H9 (cell line): ENCODE measurements around the gene PPP1R9A. TPM values are rescaled to one million over a fixed set of nuclear protein-coding genes. Genes with fewer than 3 reads are reported as not detected.

Experiments
- DNase-seq: peaks from one replicate; pipeline ENCODE4 v3.0.0-alpha.2; 2017
- H2AFZ ChIP-seq: one replicate; pipeline ENCODE4 v1.6.1; 2013; ENCODE audit warnings: mild to moderate bottlenecking, low read length, control low read depth, moderate library complexity
- H2AK5ac ChIP-seq: 2 replicates; pipeline ENCODE4 v1.6.1; 2013; ENCODE audit warnings: low read length, control low read depth, mixed read lengths; ENCODE audit not compliant: insufficient read length
- H2BK120ac ChIP-seq: one replicate; pipeline ENCODE4 v1.6.1; 2013; ENCODE audit warnings: low read depth, mild to moderate bottlenecking, low read length, control low read depth, inconsistent platforms; ENCODE audit not compliant: poor library complexity, severe bottlenecking
- H2BK12ac ChIP-seq: 2 replicates; pipeline ENCODE4 v1.6.1; 2013; ENCODE audit warnings: low read length, control low read depth, mixed read lengths, low read depth; ENCODE audit not compliant: insufficient read length
- H2BK15ac ChIP-seq: 2 replicates; pipeline ENCODE4 v1.6.1; 2013; ENCODE audit warnings: low read depth, low read length, control low read depth
- H2BK20ac ChIP-seq: one replicate; pipeline ENCODE4 v1.6.1; 2013; ENCODE audit warnings: low read depth, mild to moderate bottlenecking, low read length, control low read depth, inconsistent platforms; ENCODE audit not compliant: poor library complexity, severe bottlenecking
- H2BK5ac ChIP-seq: 2 replicates; pipeline ENCODE4 v1.6.1; 2013; ENCODE audit warnings: low read length, control low read depth, mixed read lengths; ENCODE audit not compliant: insufficient read length
- H3K14ac ChIP-seq: 2 replicates; pipeline ENCODE4 v1.6.1; 2013; ENCODE audit warnings: low read length, control low read depth; ENCODE audit not compliant: insufficient read depth
- H3K18ac ChIP-seq: 2 replicates; pipeline ENCODE4 v1.6.1; 2013; ENCODE audit warnings: low read depth, mild to moderate bottlenecking, mixed read lengths, low read length, control low read depth; ENCODE audit not compliant: insufficient read length
- H3K23ac ChIP-seq: 2 replicates; pipeline ENCODE4 v1.6.1; 2013; ENCODE audit warnings: low read length, control low read depth, mixed read lengths, low read depth; ENCODE audit not compliant: insufficient read length
- H3K23me2 ChIP-seq: 2 replicates; pipeline ENCODE4 v1.6.1; 2013; ENCODE audit warnings: low read depth, mild to moderate bottlenecking, mixed read lengths, low read length, control low read depth; ENCODE audit not compliant: insufficient read length, poor library complexity, severe bottlenecking
- H3K27ac ChIP-seq: 2 replicates; pipeline ENCODE4 v1.5.1; 2013; ENCODE audit warnings: low read length, control low read depth, mixed read lengths, low read depth; ENCODE audit not compliant: insufficient read length
- H3K27me3 ChIP-seq: 2 replicates; pipeline ENCODE4 v1.6.1; 2013; ENCODE audit warnings: low read length, control low read depth, inconsistent platforms; ENCODE audit not compliant: insufficient read depth
- H3K4ac ChIP-seq: 2 replicates; pipeline ENCODE4 v1.6.1; 2013; ENCODE audit warnings: low read depth, mild to moderate bottlenecking, control low read depth, inconsistent platforms, low read length, moderate library complexity
- H3K4me1 ChIP-seq: 2 replicates; pipeline ENCODE4 v1.6.1; 2013; ENCODE audit warnings: low read length, control low read depth, inconsistent platforms; ENCODE audit not compliant: insufficient read depth
- H3K4me2 ChIP-seq: 2 replicates; pipeline ENCODE4 v1.6.1; 2013; ENCODE audit warnings: low read length, control low read depth, mixed read lengths; ENCODE audit not compliant: insufficient read length, insufficient read depth
- H3K56ac ChIP-seq: 2 replicates; pipeline ENCODE4 v1.6.1; 2013; ENCODE audit warnings: low read depth, mild to moderate bottlenecking, mixed read lengths, low read length, control low read depth; ENCODE audit not compliant: insufficient read length
- H3K79me1 ChIP-seq: 2 replicates; pipeline ENCODE4 v1.6.1; 2013; ENCODE audit warnings: low read depth, mild to moderate bottlenecking, moderate library complexity, low read length, control low read depth, inconsistent platforms; ENCODE audit not compliant: insufficient read depth, poor library complexity, severe bottlenecking
- H3K79me2 ChIP-seq: 2 replicates; pipeline ENCODE4 v1.6.1; 2013; ENCODE audit warnings: low read length, control low read depth, inconsistent platforms; ENCODE audit not compliant: insufficient read depth
- H3K9ac ChIP-seq: 2 replicates; pipeline ENCODE4 v1.6.1; 2013; ENCODE audit warnings: low read length, control low read depth, mixed read lengths; ENCODE audit not compliant: insufficient read length; ENCODE audit errors: extremely low read depth
- H3K9me3 ChIP-seq: one replicate; pipeline ENCODE4 v1.6.1; 2013; ENCODE audit warnings: low read depth, low read length, inconsistent platforms; ENCODE audit not compliant: control insufficient read depth
- H3T11ph ChIP-seq: one replicate; pipeline ENCODE4 v1.6.1; 2013; ENCODE audit warnings: mild to moderate bottlenecking, low read length, control low read depth, inconsistent platforms
- H4K20me1 ChIP-seq: one replicate; pipeline ENCODE4 v1.6.1; 2013; ENCODE audit not compliant: control insufficient read depth, insufficient read length, insufficient read depth
- H4K5ac ChIP-seq: 2 replicates; pipeline ENCODE4 v1.6.1; 2013; ENCODE audit warnings: low read depth, mild to moderate bottlenecking, mixed read lengths, low read length, control low read depth; ENCODE audit not compliant: insufficient read length
- H4K8ac ChIP-seq: replicated peaks from 2 replicates; pipeline ENCODE4 v1.6.1; 2013; ENCODE audit warnings: low read length, control low read depth, mixed read lengths, low read depth; ENCODE audit not compliant: insufficient read length
- H4K91ac ChIP-seq: 2 replicates; pipeline ENCODE4 v1.6.1; 2013; ENCODE audit warnings: low read depth, mild to moderate bottlenecking, moderate library complexity, mixed read lengths, low read length, control low read depth; ENCODE audit not compliant: insufficient read length
- H3K27ac Mint-ChIP-seq, 3 experiments: 2 replicates in 2 of 3; 3 replicates in 1 of 3; pipeline ENCODE4 v1.8.0; 2020 to 2021; ENCODE audit warnings: mixed read lengths in 3 of 3, mild to moderate bottlenecking in 1 of 3, moderate library complexity in 1 of 3
- H3K27me3 Mint-ChIP-seq: 2 replicates; pipeline ENCODE4 v1.8.0; 2021; ENCODE audit warnings: low read depth, mild to moderate bottlenecking, moderate library complexity, mixed read lengths
- H3K36me3 Mint-ChIP-seq, 3 experiments: 2 replicates in 2 of 3; 3 replicates in 1 of 3; pipeline ENCODE4 v1.8.0; 2020 to 2021; ENCODE audit warnings: low read depth in 3 of 3, mixed read lengths in 3 of 3; ENCODE audit not compliant: insufficient read depth in 1 of 3
- H3K4me1 Mint-ChIP-seq, 2 experiments: 2 replicates each; pipeline ENCODE4 v1.8.0; 2020; ENCODE audit warnings: mixed read lengths in 2 of 2
- H3K4me3 Mint-ChIP-seq, 2 experiments: 2 replicates in 1 of 2; 3 replicates in 1 of 2; pipeline ENCODE4 v1.8.0; 2020 to 2021; ENCODE audit warnings: mild to moderate bottlenecking in 2 of 2, mixed read lengths in 2 of 2, moderate library complexity in 1 of 2
- H3K9me3 Mint-ChIP-seq, 2 experiments: 2 replicates in 1 of 2; 3 replicates in 1 of 2; pipeline ENCODE4 v1.8.0; 2020; ENCODE audit warnings: mild to moderate bottlenecking in 2 of 2, mixed read lengths in 2 of 2, moderate library complexity in 1 of 2
- CTCF ChIP-seq: fragments of 200-600 bp; sonication (generic); conservative IDR thresholded peaks from 3 replicates; pipeline ENCODE4 v1.8.0; 2021; ENCODE audit warnings: antibody characterized with exemption, mild to moderate bottlenecking
- WGBS: extraction: QIAGEN DNeasy Blood & Tissue Kit; methylation state at CpG from one replicate; pipeline ENCODE4 v1.1.7; 2013; ENCODE audit warnings: missing lambda C conversion rate, low lambda C conversion rate, mixed read lengths; ENCODE audit not compliant: insufficient read length; ENCODE audit errors: extremely low coverage; 5-methylcytosine and 5-hydroxymethylcytosine counted together
- total RNA-seq: library from RNA; stranded (reverse); gene quantifications from 2 replicates; pipeline ENCODE4 v1.2.1, GENCODE V29; 2021

PPP1R9A gene
- total RNA-seq, 1 experiment from 2014 or later, result 17.0 TPM

DNA sequence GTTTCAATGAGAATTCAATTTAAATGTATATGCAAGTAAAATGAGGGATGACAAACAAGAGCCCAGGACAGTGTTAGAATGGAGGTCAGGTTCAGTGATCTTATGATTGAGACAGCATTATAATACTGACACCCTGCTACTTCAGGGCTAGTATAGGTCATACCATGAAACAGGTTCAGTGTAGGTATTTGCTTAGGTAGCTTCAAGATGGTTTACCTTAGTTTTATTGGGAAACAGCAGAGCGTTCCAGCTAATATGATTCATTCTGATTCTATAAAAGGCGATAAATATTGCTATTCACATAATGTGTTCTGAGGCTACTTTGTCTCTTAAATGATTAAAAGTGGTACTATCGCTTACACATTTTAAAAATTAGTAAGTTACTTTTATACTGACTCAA lies 203.3 kb downstream of the PPP1R9A start:
- Histone ChIP-seq H3K27ac (no peak overlapping the region), H2BK15ac (no peak overlapping the region), H2BK12ac (no peak overlapping the region), H4K91ac (no peak overlapping the region), H3K14ac (no peak overlapping the region), H3K9me3 (no peaks in the 10 kb centered on the region), H3K23me2 (no peaks in the 10 kb centered on the region), H4K8ac (no peak overlapping the region), H2AK5ac (no peak overlapping the region), H3K56ac (no peak overlapping the region), H3K27me3 (no peaks in the 10 kb centered on the region), H3K18ac (no peak overlapping the region), H3T11ph (no peak overlapping the region), H4K20me1 (no peaks in the 10 kb centered on the region), H3K79me1 (no peaks in the 10 kb centered on the region), H3K4me2 (no peak overlapping the region), H3K79me2 (no peaks in the 10 kb centered on the region), H3K4me1 (no peaks in the 10 kb centered on the region), H3K23ac (no peak overlapping the region), H2BK120ac (no peak overlapping the region), H2AFZ (no peak overlapping the region), H4K5ac (no peak overlapping the region), H3K4ac (no peak overlapping the region), H3K9ac (no peak overlapping the region), H2BK20ac (no peak overlapping the region), H2BK5ac (no peak overlapping the region)
- Mint-ChIP-seq H3K4me1 (no peaks in the 10 kb centered on the region), H3K36me3 (peaks cover 0 to 4% (median 0%) of the 10 kb centered on the region in 3 experiments; a peak in 1 of 7 replicates), H3K4me3 (no peak overlapping the region), H3K27me3 (no peaks in the 10 kb centered on the region), H3K9me3 (no peaks in the 10 kb centered on the region), H3K27ac (no peak overlapping the region)
- no CpG with 5 or more reads among the region's 3 CpGs for WGBS
- TF ChIP-seq CTCF, result no peak
- no peak for DNase-seq
